AG04450 (cell line): ENCODE measurements around the gene CCNY. TPM values are rescaled to one million over a fixed set of nuclear protein-coding genes. Genes with fewer than 3 reads are reported as not detected.

Experiments
- CTCF ChIA-PET: fragments of 300-600, 350-600 bp; formaldehyde crosslinking; extraction: SDS; loops from one replicate; lab custom pipeline; 2022; ENCODE audit warnings: antibody characterized with exemption, inconsistent platforms; lab: Charles Lee
- POLR2A ChIA-PET: fragments of 350-600 bp; formaldehyde crosslinking; extraction: SDS; loops from one replicate; lab custom pipeline; 2021; ENCODE audit warnings: antibody characterized with exemption, inconsistent platforms; lab: Yijun Ruan, JAX
- DNase-seq: peaks from one replicate; pipeline ENCODE4 v3.0.0-alpha.2; 2011; ENCODE audit warnings: low read depth, low spot score
- H3K27ac ChIP-seq: one replicate; pipeline ENCODE4 v1.5.1; 2012; ENCODE audit warnings: low read depth, low read length, control low read depth
- H3K27me3 ChIP-seq: one replicate; pipeline ENCODE4 v1.6.0; 2012; ENCODE audit warnings: low read length; ENCODE audit not compliant: control insufficient read depth, insufficient read depth
- H3K4me3 ChIP-seq: 2 replicates; pipeline ENCODE4 v1.5.1; 2011; ENCODE audit warnings: mild to moderate bottlenecking, low read depth, low read length, control low read depth
- H3K9me3 ChIP-seq: 2 replicates; pipeline ENCODE4 v1.5.1; 2012; ENCODE audit warnings: low read length; ENCODE audit not compliant: control insufficient read depth, insufficient read depth
- polyA plus RNA-seq: library from polyadenylated mRNA; depleted of rRNA; stranded (reverse); fragments of >200 nt; gene quantifications from 2 replicates; pipeline ENCODE4 v1.2.3, GENCODE V29; 2011
- TF ChIP-seq, protein P1 (sequence below): IDR thresholded peaks from 2 replicates; pipeline ENCODE4 v1.5.1; 2011; ENCODE audit warnings: low read depth, low read length, control low read depth, inconsistent platforms

CCNY gene
- polyA plus RNA-seq, 1 experiment = 90.2 TPM

DNA sequence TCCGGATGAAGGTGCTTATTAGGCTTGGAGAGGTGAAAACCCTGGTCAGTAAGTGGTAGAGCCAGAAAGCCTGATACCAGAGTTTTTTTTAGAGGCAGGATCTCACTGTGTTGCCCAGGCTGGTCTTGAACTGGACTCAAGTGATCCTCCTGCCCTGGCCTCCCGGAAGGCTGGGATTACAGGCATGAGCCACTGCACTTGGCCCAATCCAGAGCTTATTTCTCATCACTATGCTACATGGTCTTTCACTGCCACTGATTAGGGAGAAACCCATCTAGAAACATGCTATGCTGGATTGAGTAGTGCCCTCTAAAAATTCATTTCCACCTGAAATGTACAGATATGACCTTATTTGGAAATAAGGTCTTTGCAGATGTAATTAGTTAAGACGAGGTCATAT lies 240.4 kb downstream of the CCNY start:
- H3K27me3 ChIP-seq = peaks cover 4% of the 10 kb centered on the region
- CTCF ChIA-PET = no interaction called here
- POLR2A ChIA-PET = no interaction called here
- TF ChIP-seq, protein P1, sequence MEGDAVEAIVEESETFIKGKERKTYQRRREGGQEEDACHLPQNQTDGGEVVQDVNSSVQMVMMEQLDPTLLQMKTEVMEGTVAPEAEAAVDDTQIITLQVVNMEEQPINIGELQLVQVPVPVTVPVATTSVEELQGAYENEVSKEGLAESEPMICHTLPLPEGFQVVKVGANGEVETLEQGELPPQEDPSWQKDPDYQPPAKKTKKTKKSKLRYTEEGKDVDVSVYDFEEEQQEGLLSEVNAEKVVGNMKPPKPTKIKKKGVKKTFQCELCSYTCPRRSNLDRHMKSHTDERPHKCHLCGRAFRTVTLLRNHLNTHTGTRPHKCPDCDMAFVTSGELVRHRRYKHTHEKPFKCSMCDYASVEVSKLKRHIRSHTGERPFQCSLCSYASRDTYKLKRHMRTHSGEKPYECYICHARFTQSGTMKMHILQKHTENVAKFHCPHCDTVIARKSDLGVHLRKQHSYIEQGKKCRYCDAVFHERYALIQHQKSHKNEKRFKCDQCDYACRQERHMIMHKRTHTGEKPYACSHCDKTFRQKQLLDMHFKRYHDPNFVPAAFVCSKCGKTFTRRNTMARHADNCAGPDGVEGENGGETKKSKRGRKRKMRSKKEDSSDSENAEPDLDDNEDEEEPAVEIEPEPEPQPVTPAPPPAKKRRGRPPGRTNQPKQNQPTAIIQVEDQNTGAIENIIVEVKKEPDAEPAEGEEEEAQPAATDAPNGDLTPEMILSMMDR = no peak
- no peak overlapping the region for H3K4me3 ChIP-seq
- H3K27ac ChIP-seq = no peak overlapping the region
- H3K9me3 ChIP-seq = no peaks in the 10 kb centered on the region
- DNase-seq = no peak

DNA sequence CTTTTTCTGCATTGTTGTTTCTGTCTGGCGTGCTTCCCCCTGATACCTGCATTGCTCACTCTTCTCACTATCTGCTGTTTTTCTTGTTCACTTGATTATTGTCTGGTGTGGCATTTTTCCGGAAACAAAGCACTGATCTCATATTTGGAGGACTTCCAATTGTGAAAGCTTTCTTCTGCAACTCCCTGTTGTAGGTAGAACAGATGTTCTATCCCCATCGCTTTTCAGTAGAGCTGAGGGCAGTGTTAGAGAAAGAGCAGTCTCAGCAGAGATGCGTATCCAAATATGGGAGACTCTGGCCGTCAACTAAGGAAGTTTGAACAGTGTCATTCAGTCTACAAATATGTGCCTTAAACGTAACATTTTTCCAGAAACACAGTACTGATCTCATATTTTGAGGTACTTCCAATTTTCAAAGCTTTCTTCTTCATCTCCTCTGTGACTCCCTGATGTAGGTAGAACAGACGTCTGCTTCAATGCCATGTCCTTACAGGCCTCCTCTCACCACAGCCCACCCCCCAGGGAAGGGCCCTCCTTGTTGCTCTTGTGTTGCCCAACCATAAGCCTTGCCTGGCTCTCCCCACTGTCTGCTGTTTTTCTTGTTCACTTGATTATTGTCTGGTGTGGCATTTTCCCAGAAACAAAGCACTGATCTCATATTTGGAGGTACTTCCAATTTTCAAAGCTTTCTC lies 241.8 kb downstream of the CCNY start:
- no peak overlapping the region for H3K4me3 ChIP-seq
- H3K27ac ChIP-seq = no peak overlapping the region
- no peaks in the 10 kb centered on the region for H3K9me3 ChIP-seq
- CTCF ChIA-PET = interaction anchor here (0.6 to 1.0 kb wide), 2 partner anchors 8 to 1168 kb away, joined by 3 read pairs; no protein-coding TSS in a partner anchor
- TF ChIP-seq, protein P1 = no peak
- POLR2A ChIA-PET = no interaction called here
- DNase-seq = no peak
- peaks cover 4% of the 10 kb centered on the region for H3K27me3 ChIP-seq

DNA sequence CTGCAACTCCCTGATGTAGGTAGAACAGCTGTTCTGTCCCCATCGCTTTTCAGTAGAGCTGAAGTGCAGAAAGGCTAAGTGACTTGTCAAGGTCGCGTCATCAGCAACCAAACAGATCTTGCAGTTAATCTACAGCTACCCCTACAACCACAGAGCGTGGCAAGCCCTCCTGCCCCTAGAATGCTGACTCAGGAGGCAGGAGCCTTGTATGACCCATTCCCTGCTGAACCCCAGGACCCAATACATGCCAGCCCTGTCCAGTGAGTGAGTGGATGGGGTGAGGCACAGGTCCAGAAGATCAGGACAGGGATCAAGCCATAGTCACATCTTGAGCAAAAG lies 242.3 kb downstream of the CCNY start:
- DNase-seq = no peak
- Histone ChIP-seq H3K27ac (no peak overlapping the region), H3K9me3 (no peaks in the 10 kb centered on the region), H3K27me3 (peaks cover 4% of the 10 kb centered on the region), H3K4me3 (no peak overlapping the region)
- ChIA-PET CTCF (interaction anchor here (0.6 kb wide), 1 partner anchor 1168 kb away, joined by 3 read pairs; no protein-coding TSS in a partner anchor), POLR2A (no interaction called here)
- TF ChIP-seq, protein P1 = no peak

DNA sequence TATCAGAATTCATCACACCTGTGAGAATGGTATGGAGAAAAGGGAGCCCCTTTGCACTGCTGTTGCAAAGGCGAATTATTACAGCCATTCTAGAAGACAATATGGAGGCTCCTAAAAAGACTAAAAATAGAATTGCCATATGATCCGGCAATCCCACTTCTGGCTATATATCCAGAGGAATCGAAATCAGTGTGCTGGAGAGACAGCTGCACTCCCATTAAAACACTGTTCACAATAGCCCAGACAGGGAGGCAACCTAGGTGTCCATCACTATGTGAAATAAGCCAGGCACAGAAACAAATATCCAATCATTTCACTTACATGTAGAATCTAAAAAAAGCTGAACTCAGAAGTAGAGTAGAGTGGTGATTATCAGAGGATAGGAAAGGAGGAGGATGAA lies 242.8 kb downstream of the CCNY start:
- Histone ChIP-seq H3K27me3 (peaks cover 4% of the 10 kb centered on the region), H3K9me3 (no peaks in the 10 kb centered on the region), H3K27ac (no peak overlapping the region), H3K4me3 (no peak overlapping the region)
- CTCF ChIA-PET = no interaction called here
- POLR2A ChIA-PET = no interaction called here
- TF ChIP-seq, protein P1 = no peak
- DNase-seq = no peak

DNA sequence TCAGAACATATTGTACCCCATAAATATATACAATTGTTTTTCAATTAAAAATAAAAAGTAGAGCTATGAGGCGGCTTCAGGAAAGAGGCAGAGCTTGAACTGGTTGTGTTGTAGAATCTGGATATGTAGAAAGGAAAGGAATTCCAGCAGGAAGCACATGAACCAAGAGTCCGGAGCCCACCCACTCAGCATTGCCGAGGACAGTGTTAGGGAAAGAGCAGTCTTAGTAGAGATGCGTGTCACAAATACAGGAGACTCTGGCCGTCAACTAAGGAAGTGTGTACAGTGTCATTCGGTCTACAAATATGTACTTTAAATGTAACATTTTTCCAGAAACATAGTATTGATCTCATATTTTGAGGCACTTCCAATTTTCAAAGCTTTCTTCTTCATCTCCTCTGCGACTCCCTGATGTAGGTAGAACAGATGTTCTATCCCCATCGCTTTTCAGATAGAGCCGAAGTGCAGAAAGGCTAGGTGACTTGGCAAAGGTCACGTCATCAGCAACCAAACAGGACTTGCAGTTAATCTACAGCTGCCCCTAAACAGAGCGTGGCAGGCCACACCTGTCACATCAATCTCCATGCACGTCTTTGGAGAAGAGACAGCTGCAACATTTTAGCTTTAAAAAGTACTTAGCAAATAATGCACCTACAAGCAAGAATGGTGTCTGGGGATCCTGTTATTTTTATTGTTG lies 243.6 kb downstream of the CCNY start:
- no peaks in the 10 kb centered on the region for H3K9me3 ChIP-seq
- DNase-seq = no peak
- TF ChIP-seq, protein P1 = no peak
- ChIA-PET CTCF (interaction anchor here (0.6 to 1.4 kb wide), 4 partner anchors 17 to 1301 kb away, joined by 3 to 4 read pairs (median 3); no protein-coding TSS in a partner anchor), POLR2A (interaction anchor here (1.2 kb wide), 1 partner anchor 17 kb away, joined by 3 read pairs; no protein-coding TSS in a partner anchor)
- no peak overlapping the region for H3K27ac ChIP-seq
- H3K27me3 ChIP-seq = peaks cover 4% of the 10 kb centered on the region
- H3K4me3 ChIP-seq = no peak overlapping the region
